Measurements from ENCODE around the gene THUMPD3. TPM values are rescaled to one million over a fixed set of nuclear protein-coding genes. Genes with fewer than 3 reads are reported as not detected.

THUMPD3 gene
- total and polyA plus RNA-seq, 9 of the 15 experiments (the other 6 are each of a cell fraction or from before 2014, with no cell fraction given) = 58.3 to 132 (median 113) TPM

GRCh38 chr3:9386501-9387321, 23.9 kb downstream of the THUMPD3 start (continued):
- TF ChIP-seq CLOCK (CRISPR knock-in tag; IDR thresholded peaks at IDR 0.05; ENCODE audit: borderline replicate concordance) = no peak
- TF ChIP-seq RBM34 (IDR thresholded peaks at IDR 0.05; ENCODE audit: borderline replicate concordance, insufficient read depth, low read length) = no peak
- TF ChIP-seq ZBTB12 (CRISPR knock-in tag; IDR thresholded peaks at IDR 0.05) = no peak
- TF ChIP-seq ZNF263 (CRISPR knock-in tag; IDR thresholded peaks at IDR 0.05; ENCODE audit: borderline replicate concordance) = no peak
- no peak for TF ChIP-seq RFX7 (CRISPR knock-in tag; IDR thresholded peaks at IDR 0.05)
- no peak for TF ChIP-seq ZNF511 (CRISPR knock-in tag; IDR thresholded peaks at IDR 0.05)
- TF ChIP-seq KDM4B (IDR thresholded peaks at IDR 0.05; ENCODE audit: borderline replicate concordance in 2 of 2, low read depth in 1 of 2) = no peak
- peak; percentile 49 for TF ChIP-seq KHSRP (IDR thresholded peaks at IDR 0.05)
- TF ChIP-seq ELF4 (CRISPR knock-in tag; IDR thresholded peaks at IDR 0.05) = no peak
- no peak for TF ChIP-seq RHOXF2B (CRISPR knock-in tag; conservative IDR thresholded peaks at IDR 0.05)
- no peak for TF ChIP-seq CREB3 (tag; conservative IDR thresholded peaks at IDR 0.05; ENCODE audit: low read depth)
- no peak for TF ChIP-seq ZNF444 (CRISPR knock-in tag; IDR thresholded peaks at IDR 0.05)
- no peak for TF ChIP-seq ZNF764 (CRISPR knock-in tag; IDR thresholded peaks at IDR 0.05; ENCODE audit: low read depth)
